NCI-H2107 (cell line): ENCODE measurements around the gene NPC2.

Source experiments
- DNase-seq: peaks from one replicate; lab custom pipeline; 2025; lab: John Stamatoyannopoulos, UW

NPC2 gene

GRCh38 chr14:74503291-74503937, 10.3 kb upstream of the NPC2 start:
- no peak for DNase-seq

- DNase-seq: peak; percentile 48
Measured at GRCh38 chr14:74502236-74503019, 9.3 kb upstream of the NPC2 start.

GRCh38 chr14:74501691-74502090, 8.6 kb upstream of the NPC2 start:
- no peak for DNase-seq

GRCh38 chr14:74501135-74501614, 8.1 kb upstream of the NPC2 start:
- peak; percentile 82 for DNase-seq

GRCh38 chr14:74500417-74501134, 7.5 kb upstream of the NPC2 start:
- no peak for DNase-seq

GRCh38 chr14:74495356-74495755, 2.3 kb upstream of the NPC2 start:
- DNase-seq: no peak

- DNase-seq: peak; percentile 100
Measured at GRCh38 chr14:74493343-74494261, 497 bp upstream of the NPC2 start, which contains the start of gene ISCA2. TSS of gene ISCA2 (plus strand) at chr14:74493765. CDS start at chr14:74493775, 10 bp downstream.

- no peak for DNase-seq
Measured at GRCh38 chr14:74491956-74492775, 939 bp downstream of the NPC2 start.

GRCh38 chr14:74490486-74490885, 2.6 kb downstream of the NPC2 start:
- no peak for DNase-seq

GRCh38 chr14:74488786-74489397, 4.2 kb downstream of the NPC2 start:
- DNase-seq: no peak

GRCh38 chr14:74486164-74486563, 6.9 kb downstream of the NPC2 start:
- DNase-seq: no peak

GRCh38 chr14:74483321-74483720, 9.8 kb downstream of the NPC2 start:
- DNase-seq: no peak

GRCh38 chr14:74482571-74482970, 10.5 kb downstream of the NPC2 start:
- DNase-seq: no peak

GRCh38 chr14:74480046-74480445, 13.1 kb downstream of the NPC2 start:
- no peak for DNase-seq

- DNase-seq: peak; percentile 34
Measured at GRCh38 chr14:74478996-74479635, 14.0 kb downstream of the NPC2 start.

GRCh38 chr14:74476607-74477006, 16.5 kb downstream of the NPC2 start:
- no peak for DNase-seq

- DNase-seq: no peak
Measured at GRCh38 chr14:74476107-74476506, 17.0 kb downstream of the NPC2 start.

GRCh38 chr14:74475678-74476077, 17.4 kb downstream of the NPC2 start:
- DNase-seq: no peak

GRCh38 chr14:74474376-74474775, 18.7 kb downstream of the NPC2 start:
- no peak for DNase-seq

- no peak for DNase-seq
Measured at GRCh38 chr14:74472601-74473000, 20.5 kb downstream of the NPC2 start.
